GM12801 (cell line): ENCODE results near the gene CAPZB.

Experiments used
- TF ChIP-seq, protein P1 (sequence below): IDR thresholded peaks from one replicate; pipeline ENCODE4 v1.5.1; 2011; ENCODE audit warnings: control low read depth; ENCODE audit not compliant: insufficient read length; ENCODE audit errors: extremely low read depth

Gene CAPZB

DNA sequence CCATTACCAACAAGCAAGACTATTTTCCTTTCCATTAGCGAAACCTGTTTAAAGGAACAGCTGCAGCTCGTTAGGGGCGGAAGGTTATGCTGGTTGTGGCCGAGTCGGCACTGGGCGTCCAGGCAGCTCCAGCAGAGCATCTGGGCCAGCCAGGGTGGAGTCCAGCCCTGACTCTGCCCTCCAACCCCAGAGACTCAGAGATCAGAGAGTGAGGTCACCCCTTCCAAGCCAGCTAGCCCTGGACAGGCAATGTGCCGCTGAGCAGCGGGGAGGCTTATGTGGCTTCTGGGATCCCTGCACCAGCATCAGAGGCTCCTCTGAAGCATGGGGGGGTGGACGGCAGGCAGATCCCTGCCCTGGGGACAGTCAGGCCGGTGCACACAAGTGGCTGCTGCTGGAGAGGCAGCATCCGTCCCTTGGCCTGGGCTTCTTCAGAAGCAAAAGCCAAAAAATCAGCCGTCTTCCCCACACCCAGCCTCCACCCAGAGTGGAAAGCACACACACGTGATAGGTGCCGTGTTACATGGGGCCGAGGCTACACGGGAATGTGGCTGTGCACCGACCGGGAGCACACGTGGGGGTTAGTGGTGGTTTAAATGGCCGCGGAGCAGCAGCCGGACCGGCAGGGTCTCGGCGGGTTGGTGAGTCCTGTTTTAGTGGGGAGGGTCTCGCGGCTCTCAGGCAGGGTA is 143.1 kb downstream of the CAPZB start:
- TF ChIP-seq, protein P1, sequence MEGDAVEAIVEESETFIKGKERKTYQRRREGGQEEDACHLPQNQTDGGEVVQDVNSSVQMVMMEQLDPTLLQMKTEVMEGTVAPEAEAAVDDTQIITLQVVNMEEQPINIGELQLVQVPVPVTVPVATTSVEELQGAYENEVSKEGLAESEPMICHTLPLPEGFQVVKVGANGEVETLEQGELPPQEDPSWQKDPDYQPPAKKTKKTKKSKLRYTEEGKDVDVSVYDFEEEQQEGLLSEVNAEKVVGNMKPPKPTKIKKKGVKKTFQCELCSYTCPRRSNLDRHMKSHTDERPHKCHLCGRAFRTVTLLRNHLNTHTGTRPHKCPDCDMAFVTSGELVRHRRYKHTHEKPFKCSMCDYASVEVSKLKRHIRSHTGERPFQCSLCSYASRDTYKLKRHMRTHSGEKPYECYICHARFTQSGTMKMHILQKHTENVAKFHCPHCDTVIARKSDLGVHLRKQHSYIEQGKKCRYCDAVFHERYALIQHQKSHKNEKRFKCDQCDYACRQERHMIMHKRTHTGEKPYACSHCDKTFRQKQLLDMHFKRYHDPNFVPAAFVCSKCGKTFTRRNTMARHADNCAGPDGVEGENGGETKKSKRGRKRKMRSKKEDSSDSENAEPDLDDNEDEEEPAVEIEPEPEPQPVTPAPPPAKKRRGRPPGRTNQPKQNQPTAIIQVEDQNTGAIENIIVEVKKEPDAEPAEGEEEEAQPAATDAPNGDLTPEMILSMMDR, result no peak

DNA sequence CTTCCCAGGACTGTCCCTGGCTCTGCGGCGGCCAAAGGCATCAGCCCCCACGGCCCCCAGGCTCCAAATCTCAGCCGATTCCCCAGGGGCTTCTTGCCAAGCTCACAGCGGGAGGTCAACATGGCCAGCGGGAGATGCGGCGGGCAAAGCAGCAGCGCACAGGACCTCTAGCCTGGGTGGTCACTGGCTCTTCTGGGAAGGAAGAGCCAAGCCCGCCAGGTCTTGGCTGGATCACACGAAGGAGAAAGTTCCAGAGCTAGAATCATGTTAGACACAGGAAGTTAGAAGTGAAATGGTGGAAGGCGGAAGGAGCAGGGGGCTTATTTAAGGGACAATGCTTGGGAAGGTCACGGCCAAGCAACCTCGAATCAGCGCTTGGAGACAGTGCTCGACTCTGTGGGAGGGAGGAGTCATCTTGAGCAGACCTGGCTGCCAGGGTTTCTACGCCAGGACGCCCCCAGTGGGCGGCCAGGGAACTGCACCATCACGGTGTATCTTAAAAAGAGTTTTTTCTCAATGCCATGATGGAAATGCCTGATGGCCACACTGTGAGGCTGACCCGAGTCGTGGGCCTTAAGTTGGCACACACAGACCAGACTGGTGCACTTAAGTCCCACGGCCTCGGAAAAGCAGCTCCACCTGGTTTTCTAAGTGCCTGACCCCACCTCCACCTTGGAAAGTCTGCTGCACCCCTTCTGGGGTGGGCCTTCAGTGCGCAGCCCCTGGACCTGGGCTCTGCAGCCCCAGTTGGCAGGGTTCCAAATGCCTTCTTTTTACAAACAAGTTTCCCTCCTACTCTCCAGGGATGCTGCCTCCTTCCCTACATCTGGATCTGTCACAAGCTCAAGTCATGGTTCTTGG is 143.9 kb downstream of the CAPZB start:
- TF ChIP-seq, protein P1, result no peak

DNA sequence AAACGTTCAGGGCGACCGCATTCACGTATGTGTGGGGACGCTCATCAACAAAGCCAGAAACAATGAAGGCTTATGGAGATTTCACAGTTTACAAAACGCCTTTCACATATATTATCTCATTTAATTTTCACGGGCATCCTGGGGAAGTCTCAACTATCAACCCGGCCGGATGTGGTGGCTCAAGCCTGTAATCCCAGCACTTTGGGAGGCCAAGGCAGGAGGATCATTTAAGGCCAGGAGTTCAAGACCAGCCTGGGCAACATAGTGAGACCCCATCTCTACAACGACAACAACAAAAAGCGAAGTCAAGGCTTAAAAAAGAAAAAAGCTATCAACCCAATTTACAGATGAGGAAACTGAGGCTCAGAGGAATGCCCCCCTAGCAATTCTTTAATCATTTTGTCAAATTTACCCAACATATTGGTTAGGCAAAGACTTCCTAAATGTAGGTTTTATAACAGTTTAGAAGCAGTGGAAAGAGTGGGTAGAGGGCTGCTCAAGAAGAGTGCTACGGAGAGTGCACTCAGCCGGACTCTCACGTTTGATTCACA is 144.9 kb downstream of the CAPZB start:
- TF ChIP-seq, protein P1, result no peak

DNA sequence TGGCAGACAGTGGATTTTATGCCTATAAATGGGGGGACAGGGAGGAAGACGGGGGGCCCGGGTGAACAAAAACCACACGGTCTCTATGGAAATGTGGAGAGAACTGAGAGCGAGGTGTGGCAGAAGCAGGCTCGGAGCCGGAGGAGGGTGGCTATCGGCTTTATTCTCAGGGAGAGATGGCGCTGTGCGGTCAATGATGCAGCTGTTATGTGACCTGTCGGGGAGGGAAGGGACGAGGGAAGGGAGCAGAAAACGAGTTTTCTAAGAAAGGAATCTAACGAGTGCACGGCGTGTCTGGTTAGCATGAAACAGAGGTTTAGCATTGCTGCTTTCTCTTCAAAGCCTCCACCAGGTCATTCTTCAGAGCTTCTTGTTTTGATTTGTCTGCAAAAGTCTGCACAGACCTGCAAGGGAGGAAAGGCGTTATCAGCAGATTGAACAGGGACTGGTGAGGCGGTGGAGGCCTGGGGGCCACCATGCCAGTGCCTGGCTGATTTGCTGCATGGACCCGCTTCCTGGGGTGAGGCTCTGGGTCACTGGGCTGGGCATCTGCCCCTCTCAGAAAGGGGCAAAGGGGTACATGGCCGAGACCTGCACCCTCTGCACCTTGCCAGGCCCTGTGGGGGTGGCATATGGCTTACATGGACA is 146.0 kb downstream of the CAPZB start:
- TF ChIP-seq, protein P1, result no peak

DNA sequence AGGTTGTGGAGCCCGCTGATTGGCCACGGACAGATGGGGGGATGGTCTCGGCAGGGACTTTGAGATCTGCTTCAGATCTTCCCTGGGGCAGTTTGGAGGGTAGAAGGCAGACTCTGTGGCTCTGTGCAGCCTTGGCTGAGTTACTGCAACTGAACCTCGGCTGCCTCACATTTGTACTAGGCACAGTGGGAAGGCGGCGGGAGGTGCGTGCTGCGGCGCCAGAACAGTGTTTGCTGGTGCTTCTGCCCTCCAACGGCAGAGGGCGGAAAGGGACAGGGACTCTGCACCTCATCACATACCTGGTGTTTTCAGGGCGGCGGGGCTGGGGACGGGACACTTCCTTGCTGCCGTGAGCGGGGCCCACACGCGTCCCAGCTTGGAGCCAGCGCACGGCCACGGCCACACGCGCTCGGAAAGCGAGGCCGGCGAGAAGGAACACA is 147.0 kb downstream of the CAPZB start:
- TF ChIP-seq, protein P1, result no peak

DNA sequence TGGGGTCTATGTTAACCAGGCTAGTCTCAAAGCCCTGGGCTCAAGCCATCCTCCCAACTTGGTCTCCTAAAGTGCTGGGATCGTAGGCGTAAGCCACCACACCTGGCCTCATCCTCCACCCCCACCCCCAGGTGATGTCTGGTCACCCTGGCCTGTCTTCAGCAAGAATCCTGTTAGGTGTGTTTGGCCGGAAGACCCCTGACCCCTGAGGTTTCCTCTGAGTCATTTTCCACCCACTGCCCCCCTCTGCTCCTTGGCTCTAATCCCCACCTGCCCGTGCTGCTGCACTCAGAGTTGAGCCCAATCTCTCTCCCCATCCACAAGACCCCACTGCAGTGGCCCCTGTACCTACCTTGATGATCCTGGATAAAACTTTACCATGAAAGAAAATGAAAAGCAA is 148.1 kb downstream of the CAPZB start:
- TF ChIP-seq, protein P1, result no peak

DNA sequence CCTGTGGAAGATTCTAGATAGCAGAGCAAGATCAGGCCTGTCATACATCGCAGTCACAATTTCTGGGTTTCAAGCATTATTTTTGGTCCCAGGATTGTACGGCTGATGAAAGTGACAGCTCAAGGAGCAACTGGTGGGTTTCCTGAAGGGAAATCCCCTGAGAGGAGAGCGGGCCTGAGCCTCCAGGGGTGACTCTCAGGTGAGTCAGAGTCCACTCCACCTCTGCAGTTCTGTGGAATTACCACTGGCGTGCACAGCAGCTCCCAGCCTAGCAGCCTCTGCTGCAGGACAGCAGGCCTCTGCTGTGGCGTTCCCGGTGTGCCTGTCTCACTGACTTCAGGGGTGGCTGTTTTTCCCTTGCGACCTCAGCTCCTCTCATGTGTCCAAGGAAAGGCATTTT is 148.8 kb downstream of the CAPZB start:
- TF ChIP-seq, protein P1, result no peak
